ENCODE data around the gene MAGEA3. TPM values are rescaled to one million over a fixed set of nuclear protein-coding genes. Genes with fewer than 3 reads are reported as not detected.
"Not testable (repeated sequence)": the region's sequence is repeated elsewhere in the genome, so short reads cannot be mapped to it uniquely, and the experiment has no call there.

Gene MAGEA3
- total RNA-seq, 4 donors from 2014 or later, result not detected

- no peaks in the 10 kb centered on the region for H3K9me3 ChIP-seq
- DNase-seq (no peak), ATAC-seq (no peak)
- no peak overlapping the region for H3K27ac ChIP-seq
- H3K4me3 ChIP-seq, result no peak overlapping the region
- intact Hi-C loops (cut with DNase I; ENCODE audit: low total_unique reads) (no loop called here), in situ Hi-C loops (cut with MboI; ENCODE audit: low sequenced_read_pairs in 4 of 4) (no loop called here)
- TF ChIP-seq POLR2A (IDR thresholded peaks at IDR 0.05) (no peak), CTCF (IDR thresholded peaks at IDR 0.05 in 4 of 5, conservative IDR thresholded peaks at IDR 0.05 in 1 of 5) (no peak)
- H3K27me3 ChIP-seq, result no peaks in the 10 kb centered on the region
- no peaks in the 10 kb centered on the region for H3K4me1 ChIP-seq
- no peaks in the 10 kb centered on the region for H3K36me3 ChIP-seq
Measured at GRCh38 chrX:152735860-152736511, 37.4 kb downstream of the MAGEA3 start.

GRCh38 chrX:152736528-152736927 is 37.9 kb downstream of the MAGEA3 start:
- H3K4me3 ChIP-seq; H3K27me3 ChIP-seq; DNase-seq; H3K9me3 ChIP-seq; ATAC-seq; intact Hi-C loops (cut with DNase I; ENCODE audit: low total_unique reads); H3K27ac ChIP-seq; H3K36me3 ChIP-seq; in situ Hi-C loops (cut with MboI; ENCODE audit: low sequenced_read_pairs in 4 of 4); H3K4me1 ChIP-seq: not testable (repeated sequence)

GRCh38 chrX:152738560-152738959 is 40.0 kb downstream of the MAGEA3 start:
- intact Hi-C loops (cut with DNase I; ENCODE audit: low total_unique reads), result no loop called here

More at GRCh38 chrX:152738560-152738959, 40.0 kb downstream of the MAGEA3 start:
- no peak for DNase-seq
- no peak for ATAC-seq
- Histone ChIP-seq H3K27ac (no peak overlapping the region), H3K27me3 (no peaks in the 10 kb centered on the region), H3K4me1 (no peaks in the 10 kb centered on the region), H3K4me3 (no peak overlapping the region), H3K36me3 (no peaks in the 10 kb centered on the region), H3K9me3 (no peaks in the 10 kb centered on the region)
- in situ Hi-C loops (cut with MboI; ENCODE audit: low sequenced_read_pairs in 4 of 4), result no loop called here
- TF ChIP-seq CTCF (IDR thresholded peaks at IDR 0.05 in 4 of 5, conservative IDR thresholded peaks at IDR 0.05 in 1 of 5) (no peak), POLR2A (IDR thresholded peaks at IDR 0.05) (no peak)

Other genes with a start within 250 kb of the MAGEA3 start
- not detected for gene GABRA3, start 247.5 kb upstream of the MAGEA3 start, total RNA-seq
- gene GABRQ, start 60.9 kb upstream of the MAGEA3 start, total RNA-seq, result not detected
- not detected for gene CSAG2, start 10.5 kb downstream of the MAGEA3 start, total RNA-seq
- gene MAGEA2B, start 15.8 kb downstream of the MAGEA3 start, total RNA-seq, result not detected
- not detected for gene CSAG1, start 34.9 kb downstream of the MAGEA3 start, total RNA-seq
- not detected for gene MAGEA12, start 35.0 kb downstream of the MAGEA3 start, total RNA-seq
- gene MAGEA2, start 55.0 kb downstream of the MAGEA3 start, total RNA-seq, result not detected
- not detected for gene CSAG3, start 60.4 kb downstream of the MAGEA3 start, total RNA-seq
- not detected for gene MAGEA6, start 70.9 kb downstream of the MAGEA3 start, total RNA-seq
- gene CETN2, start 132.0 kb downstream of the MAGEA3 start, total RNA-seq, result 10 to 100 TPM in 3 of 4 donors, 1 to 10 TPM in 1; 8.1 to 15.7 (median 10.5) TPM
- gene NSDHL, start 132.3 kb downstream of the MAGEA3 start, total RNA-seq, result 1 to 10 TPM; 4.6 to 8.8 (median 6.2) TPM
- 1 to 10 TPM in 3 of 4 donors, under 1 TPM in 1; 0.56 to 2.2 (median 1.3) TPM for gene ZNF185, start 199.3 kb downstream of the MAGEA3 start, total RNA-seq